NAMALWA (cell line): ENCODE measurements around the gene RRN3.
"Not testable (repeated sequence)": the region's sequence is repeated elsewhere in the genome, so short reads cannot be mapped to it uniquely, and the experiment has no call there.

Source experiments
- DNase-seq: peaks from one replicate; pipeline ENCODE4 v3.0.0-alpha.2; 2015; ENCODE audit warnings: low spot score

The RRN3 gene, protein sequence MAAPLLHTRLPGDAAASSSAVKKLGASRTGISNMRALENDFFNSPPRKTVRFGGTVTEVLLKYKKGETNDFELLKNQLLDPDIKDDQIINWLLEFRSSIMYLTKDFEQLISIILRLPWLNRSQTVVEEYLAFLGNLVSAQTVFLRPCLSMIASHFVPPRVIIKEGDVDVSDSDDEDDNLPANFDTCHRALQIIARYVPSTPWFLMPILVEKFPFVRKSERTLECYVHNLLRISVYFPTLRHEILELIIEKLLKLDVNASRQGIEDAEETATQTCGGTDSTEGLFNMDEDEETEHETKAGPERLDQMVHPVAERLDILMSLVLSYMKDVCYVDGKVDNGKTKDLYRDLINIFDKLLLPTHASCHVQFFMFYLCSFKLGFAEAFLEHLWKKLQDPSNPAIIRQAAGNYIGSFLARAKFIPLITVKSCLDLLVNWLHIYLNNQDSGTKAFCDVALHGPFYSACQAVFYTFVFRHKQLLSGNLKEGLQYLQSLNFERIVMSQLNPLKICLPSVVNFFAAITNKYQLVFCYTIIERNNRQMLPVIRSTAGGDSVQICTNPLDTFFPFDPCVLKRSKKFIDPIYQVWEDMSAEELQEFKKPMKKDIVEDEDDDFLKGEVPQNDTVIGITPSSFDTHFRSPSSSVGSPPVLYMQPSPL

GRCh38 chr16:15093955-15094827 is at the start of gene RRN3:
RRN3 (minus strand) TSS chr16:15094272; CDS start chr16:15094233, 39 bp downstream.
- peak; percentile 91 for DNase-seq

DNA sequence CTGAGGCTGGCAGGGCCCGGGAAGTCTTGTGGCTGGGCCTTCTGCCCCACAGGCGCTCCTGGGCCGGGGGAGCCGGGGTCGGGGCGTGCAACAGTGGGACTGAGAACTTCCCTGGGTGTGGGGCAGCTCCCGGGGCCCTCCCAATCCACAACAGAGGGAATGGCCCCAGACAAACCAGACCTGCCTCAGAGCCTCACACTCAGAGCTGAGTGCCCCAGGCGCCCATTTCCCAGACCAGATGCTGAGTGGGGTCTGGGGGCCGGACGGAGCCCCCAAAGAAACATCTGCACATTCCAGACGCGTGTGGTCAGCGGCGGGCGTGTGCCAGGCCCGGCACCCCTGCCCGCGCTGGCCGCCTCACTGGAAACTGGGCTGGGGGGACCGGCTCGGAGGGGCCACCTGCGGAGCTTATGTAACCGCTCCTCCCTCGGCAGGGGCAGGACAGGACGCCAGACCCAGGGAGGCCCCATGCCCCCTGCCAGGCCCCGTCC is 49.6 kb upstream of the RRN3 start:
- DNase-seq: not testable (repeated sequence)

- not testable (repeated sequence) for DNase-seq
Observed at GRCh38 chr16:15142891-15143600, 49.0 kb upstream of the RRN3 start.

DNA sequence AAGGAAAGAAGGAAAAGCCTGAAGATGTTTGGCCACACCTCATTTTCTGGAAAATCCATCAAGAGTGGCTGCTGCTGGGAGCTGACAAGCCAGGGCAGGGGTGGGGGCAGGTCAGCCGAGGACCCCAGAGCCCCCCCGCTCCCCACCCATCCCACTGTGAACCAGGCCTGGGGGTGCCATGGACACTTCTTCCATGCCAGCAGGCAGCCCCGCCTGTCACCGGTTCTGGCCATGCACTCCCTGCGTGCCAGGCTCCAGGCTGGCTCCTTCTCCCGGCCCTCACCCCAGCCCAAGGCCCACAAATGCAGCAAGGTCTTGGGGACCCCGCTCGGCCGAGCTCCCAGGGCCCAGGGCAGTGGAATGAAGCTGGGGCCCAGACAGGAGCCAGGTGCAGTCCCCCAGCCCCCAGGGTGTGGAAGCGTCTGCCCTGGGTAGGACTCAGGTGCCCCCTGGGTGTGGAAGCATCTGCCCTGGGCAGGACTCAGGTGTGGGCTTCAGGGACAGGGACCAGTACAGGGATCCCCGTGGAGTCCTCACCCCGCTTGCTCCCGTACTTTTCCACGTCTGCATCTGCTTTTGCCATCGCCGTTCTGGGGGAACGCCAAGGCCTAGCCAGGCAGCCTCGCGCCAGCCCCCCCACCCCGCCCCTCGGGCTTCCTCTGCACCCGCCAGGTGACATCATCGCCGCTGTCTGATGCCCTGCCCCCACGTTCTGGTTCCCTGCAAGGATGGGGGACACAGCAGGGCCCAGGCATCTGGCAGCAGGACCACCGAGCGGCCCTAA is 48.2 kb upstream of the RRN3 start:
- not testable (repeated sequence) for DNase-seq

GRCh38 chr16:15141586-15141985 is 47.5 kb upstream of the RRN3 start:
- DNase-seq: no peak

DNA sequence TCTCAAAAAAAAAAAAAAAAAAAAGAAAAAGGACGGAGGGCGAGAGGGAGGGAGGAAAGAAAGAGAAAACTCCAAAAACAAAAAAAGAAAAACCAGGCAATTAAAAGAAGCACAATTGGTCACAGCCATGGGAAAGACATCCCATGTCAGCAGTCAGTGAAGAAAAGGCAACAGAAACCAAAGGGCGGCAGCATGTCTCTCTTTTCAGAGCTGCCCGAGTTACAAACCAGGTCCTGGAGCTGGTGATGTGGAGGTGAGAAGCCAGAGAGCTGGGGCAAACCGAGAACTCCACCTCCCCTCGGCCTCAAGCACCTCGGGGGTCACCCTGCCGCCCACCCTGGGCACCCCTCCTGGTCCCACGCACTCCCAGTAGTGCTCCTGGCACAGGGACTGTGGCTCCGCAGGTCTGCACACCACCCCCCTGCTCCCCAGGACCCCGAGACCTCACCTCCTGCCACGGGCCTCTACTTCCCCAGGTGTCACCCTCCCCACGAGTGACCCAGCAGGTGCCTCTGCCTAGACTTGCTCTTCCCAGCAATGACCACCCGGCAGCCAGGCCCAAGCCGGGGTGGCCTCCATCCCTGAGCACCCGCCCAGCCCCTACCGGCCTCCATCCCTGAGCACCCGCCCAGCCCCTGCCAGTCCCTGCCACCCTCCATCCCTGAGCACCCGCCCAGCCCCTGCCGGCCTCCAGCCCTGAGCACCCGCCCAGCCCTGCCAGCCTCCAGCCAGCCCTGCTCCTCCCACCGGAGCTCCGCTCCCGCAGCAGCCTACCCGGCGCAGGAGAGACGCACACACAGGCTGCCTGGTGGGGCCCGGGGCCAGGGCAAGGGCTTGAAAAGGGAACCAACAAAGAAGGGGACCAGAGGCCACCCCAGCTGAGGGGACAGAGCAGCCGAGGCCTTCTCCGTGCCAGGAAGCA is 46.6 kb upstream of the RRN3 start:
- peak; percentile 19 for DNase-seq

DNA sequence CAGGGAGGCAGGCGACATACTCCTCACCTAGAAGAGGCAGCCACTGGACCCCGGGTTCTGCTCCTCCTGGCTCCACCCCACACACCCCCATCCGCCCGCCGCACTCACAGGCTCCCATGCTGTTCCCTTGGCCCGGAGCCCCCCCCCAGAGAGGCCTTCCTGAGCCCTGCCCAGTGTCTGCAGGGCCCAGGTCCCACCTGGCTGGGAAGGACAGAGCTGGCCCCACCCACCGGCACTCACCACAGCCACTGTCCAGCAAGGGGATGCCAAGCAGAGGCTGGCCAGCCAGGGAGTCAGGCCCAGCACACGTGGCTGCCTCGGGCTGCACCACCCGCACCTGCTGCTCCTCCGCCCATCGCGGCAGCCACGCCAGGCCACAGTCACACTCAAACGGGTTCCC is 43.4 kb upstream of the RRN3 start:
- not testable (repeated sequence) for DNase-seq

DNA sequence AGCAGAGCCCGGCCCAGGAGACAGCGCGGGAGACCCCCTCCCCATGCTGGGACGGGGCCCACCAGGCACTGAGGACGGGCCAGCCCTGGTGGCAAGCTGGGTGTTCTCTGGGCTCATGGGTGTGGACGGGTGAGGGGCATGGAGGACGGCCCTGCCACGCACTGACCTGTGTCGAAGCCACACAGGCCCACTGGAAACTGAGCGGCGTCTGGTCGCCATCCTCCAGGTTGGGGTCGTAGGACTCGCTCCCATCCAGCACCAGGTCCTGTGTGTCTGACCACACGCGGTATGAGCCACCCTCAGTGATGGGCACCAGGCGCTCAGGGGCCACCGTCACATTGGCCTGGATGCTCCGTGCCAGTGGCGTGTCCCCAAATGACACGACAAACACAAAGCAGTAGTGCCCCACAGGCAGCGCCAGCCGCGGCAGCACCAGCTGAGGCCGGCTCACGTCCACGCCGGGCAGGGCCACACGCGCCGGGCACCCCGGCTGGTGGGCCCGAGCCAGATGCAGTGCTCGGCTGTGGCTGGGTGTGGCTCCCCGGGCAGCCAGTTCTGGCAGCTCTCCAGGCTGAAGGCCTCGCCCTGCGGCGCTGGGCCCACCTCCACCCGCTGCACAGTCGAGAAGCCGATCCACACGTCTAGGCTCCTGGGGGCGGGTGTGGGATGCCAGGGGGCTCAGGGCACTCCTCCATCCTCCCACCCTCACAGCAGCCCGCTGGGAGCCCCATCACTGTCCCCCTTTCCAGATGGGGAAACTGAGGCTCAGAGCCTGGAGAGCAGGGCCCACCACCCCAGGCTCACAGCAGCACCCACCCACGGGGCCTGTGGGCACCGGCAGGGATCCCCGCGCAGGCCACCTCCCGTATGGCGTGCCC is 41.6 kb upstream of the RRN3 start:
- DNase-seq: not testable (repeated sequence)

GRCh38 chr16:15134752-15135482 is 40.8 kb upstream of the RRN3 start:
- not testable (repeated sequence) for DNase-seq

GRCh38 chr16:15133554-15133953 is 39.5 kb upstream of the RRN3 start:
- not testable (repeated sequence) for DNase-seq

- not testable (repeated sequence) for DNase-seq
Observed at GRCh38 chr16:15132719-15133428, 38.8 kb upstream of the RRN3 start.

DNA sequence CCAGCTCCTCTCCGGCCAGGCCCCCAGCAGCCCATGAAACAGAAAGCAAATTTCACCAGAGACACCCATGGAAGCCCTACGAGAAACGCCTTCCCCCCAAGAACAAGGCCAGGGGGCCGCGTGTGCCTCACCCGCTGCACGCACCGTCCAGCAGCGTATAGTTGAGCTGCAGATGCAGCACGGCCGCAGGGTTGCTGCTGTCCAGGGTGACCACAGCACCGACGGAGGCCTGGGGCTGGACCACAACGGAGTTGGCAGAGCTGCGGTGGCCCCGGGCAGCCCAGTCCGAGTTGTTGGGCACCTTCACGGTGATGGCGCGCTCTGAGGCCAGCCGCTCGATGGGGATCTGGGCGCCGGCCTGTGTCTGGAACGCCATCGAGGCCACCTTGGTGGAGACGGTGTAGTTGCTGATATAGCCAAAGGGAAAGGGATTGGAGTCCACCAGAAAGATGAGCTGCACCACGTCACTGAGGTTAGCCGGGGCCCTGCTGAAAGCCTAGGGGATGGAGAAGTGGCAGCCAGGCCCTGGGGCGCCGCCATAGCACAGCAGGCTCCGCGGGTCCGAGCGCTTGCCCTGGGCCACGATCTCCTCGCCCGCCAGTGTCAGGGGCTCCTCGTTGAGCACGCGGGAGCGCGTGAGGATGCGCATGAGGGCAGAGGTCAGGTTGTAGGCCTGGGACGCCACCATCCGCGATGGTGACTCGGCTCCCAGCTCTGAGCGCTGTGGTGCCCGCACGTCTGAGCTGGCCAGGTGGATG is 37.0 kb upstream of the RRN3 start:
- not testable (repeated sequence) for DNase-seq

GRCh38 chr16:15130256-15130932 is 36.3 kb upstream of the RRN3 start:
- not testable (repeated sequence) for DNase-seq

DNA sequence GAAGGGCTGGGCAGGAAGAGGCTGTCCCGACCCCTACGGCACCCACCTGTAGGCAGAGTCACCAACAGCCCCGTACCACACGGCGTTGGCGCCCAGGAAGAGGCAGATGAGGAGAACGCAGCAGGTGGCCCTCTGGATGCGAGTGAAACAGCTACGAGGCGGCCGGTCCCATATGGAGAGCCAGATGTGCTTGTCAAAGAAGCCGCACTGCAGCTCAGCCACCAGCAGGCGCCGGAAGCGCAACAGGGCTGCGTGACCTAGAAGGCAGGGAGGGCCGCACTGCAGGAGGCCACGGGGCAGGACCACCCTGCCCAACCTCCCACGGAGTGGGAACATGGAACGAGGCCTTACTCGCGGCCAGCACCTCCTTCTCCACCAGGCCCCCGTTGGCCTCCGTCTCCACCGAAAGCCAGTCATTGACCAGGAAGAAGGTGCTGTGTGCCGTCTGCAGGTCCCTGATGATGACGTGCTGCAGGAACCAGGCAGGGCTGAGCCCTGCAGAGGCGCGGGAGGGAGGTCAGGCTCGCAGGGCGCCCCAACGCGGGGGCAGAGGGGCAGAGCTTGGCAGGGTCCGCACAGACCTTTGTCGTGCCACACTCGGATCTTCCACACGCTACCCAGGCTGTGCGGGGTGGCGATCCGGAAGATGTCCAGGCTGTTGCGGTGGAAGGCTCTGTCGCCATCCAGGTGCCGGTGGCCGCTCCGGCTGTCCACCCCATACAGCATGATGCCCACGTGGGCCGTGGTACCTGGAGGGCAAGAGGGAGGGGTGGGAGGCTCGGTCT is 33.8 kb upstream of the RRN3 start:
- DNase-seq: not testable (repeated sequence)

GRCh38 chr16:15100372-15100987 is 6.4 kb upstream of the RRN3 start:
- not testable (repeated sequence) for DNase-seq
